Measurements from ENCODE around the gene KCNMB2. TPM values are rescaled to one million over a fixed set of nuclear protein-coding genes. Genes with fewer than 3 reads are reported as not detected.

KCNMB2 gene
- polyA plus RNA-seq, 2 donors: 0.05 to 0.08 TPM

GRCh38 chr3:178518660-178519396 lies 17.4 kb upstream of the KCNMB2 start:
- no peaks in the 10 kb centered on the region for H3K9me3 ChIP-seq (ENCODE audit: control insufficient read depth in 2 of 2, insufficient read depth in 1 of 2, low read depth in 1 of 2, low read length in 1 of 2)
- 67 to 69% methylated on average over 6 of the region's 6 CpGs for WGBS, 2 donors
- H3K36me3 ChIP-seq (ENCODE audit: control insufficient read depth in 2 of 2, insufficient read depth in 2 of 2, low read length in 1 of 2): no peaks in the 10 kb centered on the region
- no peak overlapping the region for H3K4me3 ChIP-seq (ENCODE audit: low read depth in 1 of 2, low read length in 2 of 2)
- no peaks in the 10 kb centered on the region for H3K27me3 ChIP-seq (ENCODE audit: control insufficient read depth in 1 of 2, insufficient read depth in 2 of 2, low read length in 2 of 2)
- no peaks in the 10 kb centered on the region for H3K4me1 ChIP-seq (ENCODE audit: control insufficient read depth in 2 of 2, insufficient read depth in 2 of 2, low read length in 1 of 2)
- no peak overlapping the region for H3K27ac ChIP-seq (ENCODE audit: low read depth in 2 of 2, low read length in 1 of 2)

- H3K4me1 ChIP-seq (ENCODE audit: control insufficient read depth in 2 of 2, insufficient read depth in 2 of 2, low read length in 1 of 2): no peaks in the 10 kb centered on the region
- 92 to 97% methylated on average over 3 of the region's 3 CpGs for WGBS, 2 donors
- no peaks in the 10 kb centered on the region for H3K9me3 ChIP-seq (ENCODE audit: control insufficient read depth in 2 of 2, insufficient read depth in 1 of 2, low read depth in 1 of 2, low read length in 1 of 2)
- no peaks in the 10 kb centered on the region for H3K27me3 ChIP-seq (ENCODE audit: control insufficient read depth in 1 of 2, insufficient read depth in 2 of 2, low read length in 2 of 2)
- no peaks in the 10 kb centered on the region for H3K36me3 ChIP-seq (ENCODE audit: control insufficient read depth in 2 of 2, insufficient read depth in 2 of 2, low read length in 1 of 2)
- no peak overlapping the region for H3K4me3 ChIP-seq (ENCODE audit: low read depth in 1 of 2, low read length in 2 of 2)
- H3K27ac ChIP-seq (ENCODE audit: low read depth in 2 of 2, low read length in 1 of 2): no peak overlapping the region
Observed at GRCh38 chr3:178519701-178520100, 16.5 kb upstream of the KCNMB2 start.

GRCh38 chr3:178520451-178520850 lies 15.8 kb upstream of the KCNMB2 start:
- Histone ChIP-seq H3K36me3 (ENCODE audit: control insufficient read depth in 2 of 2, insufficient read depth in 2 of 2, low read length in 1 of 2) (no peaks in the 10 kb centered on the region), H3K4me1 (ENCODE audit: control insufficient read depth in 2 of 2, insufficient read depth in 2 of 2, low read length in 1 of 2) (no peaks in the 10 kb centered on the region), H3K27ac (ENCODE audit: low read depth in 2 of 2, low read length in 1 of 2) (no peak overlapping the region), H3K4me3 (ENCODE audit: low read depth in 1 of 2, low read length in 2 of 2) (no peak overlapping the region), H3K27me3 (ENCODE audit: control insufficient read depth in 1 of 2, insufficient read depth in 2 of 2, low read length in 2 of 2) (no peaks in the 10 kb centered on the region), H3K9me3 (ENCODE audit: control insufficient read depth in 2 of 2, insufficient read depth in 1 of 2, low read depth in 1 of 2, low read length in 1 of 2) (no peaks in the 10 kb centered on the region)
- 91 to 96% methylated on average over 2 of the region's 2 CpGs for WGBS, 2 donors

- no peak overlapping the region for H3K27ac ChIP-seq (ENCODE audit: low read depth in 2 of 2, low read length in 1 of 2)
- no peaks in the 10 kb centered on the region for H3K27me3 ChIP-seq (ENCODE audit: control insufficient read depth in 1 of 2, insufficient read depth in 2 of 2, low read length in 2 of 2)
- H3K4me3 ChIP-seq (ENCODE audit: low read depth in 1 of 2, low read length in 2 of 2): no peak overlapping the region
- no peaks in the 10 kb centered on the region for H3K9me3 ChIP-seq (ENCODE audit: control insufficient read depth in 2 of 2, insufficient read depth in 1 of 2, low read depth in 1 of 2, low read length in 1 of 2)
- no peaks in the 10 kb centered on the region for H3K4me1 ChIP-seq (ENCODE audit: control insufficient read depth in 2 of 2, insufficient read depth in 2 of 2, low read length in 1 of 2)
- 77 to 81% methylated on average over 5 of the region's 5 CpGs for WGBS, 2 donors
- no peaks in the 10 kb centered on the region for H3K36me3 ChIP-seq (ENCODE audit: control insufficient read depth in 2 of 2, insufficient read depth in 2 of 2, low read length in 1 of 2)
Observed at GRCh38 chr3:178522200-178523052, 13.8 kb upstream of the KCNMB2 start.

GRCh38 chr3:178525251-178525650 lies 11.0 kb upstream of the KCNMB2 start:
- no peak overlapping the region for H3K27ac ChIP-seq (ENCODE audit: low read depth in 2 of 2, low read length in 1 of 2)
- H3K4me3 ChIP-seq (ENCODE audit: low read depth in 1 of 2, low read length in 2 of 2): no peak overlapping the region
- no peaks in the 10 kb centered on the region for H3K9me3 ChIP-seq (ENCODE audit: control insufficient read depth in 2 of 2, insufficient read depth in 1 of 2, low read depth in 1 of 2, low read length in 1 of 2)
- WGBS, 2 donors: 45 to 51% methylated on average over 3 of the region's 3 CpGs
- H3K4me1 ChIP-seq (ENCODE audit: control insufficient read depth in 2 of 2, insufficient read depth in 2 of 2, low read length in 1 of 2): no peaks in the 10 kb centered on the region
- no peaks in the 10 kb centered on the region for H3K27me3 ChIP-seq (ENCODE audit: control insufficient read depth in 1 of 2, insufficient read depth in 2 of 2, low read length in 2 of 2)
- H3K36me3 ChIP-seq (ENCODE audit: control insufficient read depth in 2 of 2, insufficient read depth in 2 of 2, low read length in 1 of 2): no peaks in the 10 kb centered on the region

GRCh38 chr3:178526291-178526690 lies 9.9 kb upstream of the KCNMB2 start:
- no peaks in the 10 kb centered on the region for H3K36me3 ChIP-seq (ENCODE audit: control insufficient read depth in 2 of 2, insufficient read depth in 2 of 2, low read length in 1 of 2)
- WGBS, 2 donors: 67 to 86% methylated on average over 3 of the region's 3 CpGs
- H3K4me3 ChIP-seq (ENCODE audit: low read depth in 1 of 2, low read length in 2 of 2): no peak overlapping the region
- no peaks in the 10 kb centered on the region for H3K4me1 ChIP-seq (ENCODE audit: control insufficient read depth in 2 of 2, insufficient read depth in 2 of 2, low read length in 1 of 2)
- H3K9me3 ChIP-seq (ENCODE audit: control insufficient read depth in 2 of 2, insufficient read depth in 1 of 2, low read depth in 1 of 2, low read length in 1 of 2): no peaks in the 10 kb centered on the region
- no peaks in the 10 kb centered on the region for H3K27me3 ChIP-seq (ENCODE audit: control insufficient read depth in 1 of 2, insufficient read depth in 2 of 2, low read length in 2 of 2)
- no peak overlapping the region for H3K27ac ChIP-seq (ENCODE audit: low read depth in 2 of 2, low read length in 1 of 2)

- 93 to 97% methylated on average over 2 of the region's 2 CpGs for WGBS, 2 donors
- Histone ChIP-seq H3K36me3 (ENCODE audit: control insufficient read depth in 2 of 2, insufficient read depth in 2 of 2, low read length in 1 of 2) (no peaks in the 10 kb centered on the region), H3K9me3 (ENCODE audit: control insufficient read depth in 2 of 2, insufficient read depth in 1 of 2, low read depth in 1 of 2, low read length in 1 of 2) (no peaks in the 10 kb centered on the region), H3K27ac (ENCODE audit: low read depth in 2 of 2, low read length in 1 of 2) (no peak overlapping the region), H3K4me1 (ENCODE audit: control insufficient read depth in 2 of 2, insufficient read depth in 2 of 2, low read length in 1 of 2) (no peaks in the 10 kb centered on the region), H3K4me3 (ENCODE audit: low read depth in 1 of 2, low read length in 2 of 2) (no peak overlapping the region), H3K27me3 (ENCODE audit: control insufficient read depth in 1 of 2, insufficient read depth in 2 of 2, low read length in 2 of 2) (no peaks in the 10 kb centered on the region)
Observed at GRCh38 chr3:178527981-178528380, 8.3 kb upstream of the KCNMB2 start.

GRCh38 chr3:178529606-178530225 lies 6.5 kb upstream of the KCNMB2 start:
- no peaks in the 10 kb centered on the region for H3K27me3 ChIP-seq (ENCODE audit: control insufficient read depth in 1 of 2, insufficient read depth in 2 of 2, low read length in 2 of 2)
- no peaks in the 10 kb centered on the region for H3K9me3 ChIP-seq (ENCODE audit: control insufficient read depth in 2 of 2, insufficient read depth in 1 of 2, low read depth in 1 of 2, low read length in 1 of 2)
- H3K36me3 ChIP-seq (ENCODE audit: control insufficient read depth in 2 of 2, insufficient read depth in 2 of 2, low read length in 1 of 2): no peaks in the 10 kb centered on the region
- no peak overlapping the region for H3K4me3 ChIP-seq (ENCODE audit: low read depth in 1 of 2, low read length in 2 of 2)
- no peaks in the 10 kb centered on the region for H3K4me1 ChIP-seq (ENCODE audit: control insufficient read depth in 2 of 2, insufficient read depth in 2 of 2, low read length in 1 of 2)
- H3K27ac ChIP-seq (ENCODE audit: low read depth in 2 of 2, low read length in 1 of 2): no peak overlapping the region

- Histone ChIP-seq H3K9me3 (ENCODE audit: control insufficient read depth in 2 of 2, insufficient read depth in 1 of 2, low read depth in 1 of 2, low read length in 1 of 2) (no peaks in the 10 kb centered on the region), H3K36me3 (ENCODE audit: control insufficient read depth in 2 of 2, insufficient read depth in 2 of 2, low read length in 1 of 2) (no peaks in the 10 kb centered on the region), H3K27ac (ENCODE audit: low read depth in 2 of 2, low read length in 1 of 2) (no peak overlapping the region), H3K4me1 (ENCODE audit: control insufficient read depth in 2 of 2, insufficient read depth in 2 of 2, low read length in 1 of 2) (no peaks in the 10 kb centered on the region), H3K27me3 (ENCODE audit: control insufficient read depth in 1 of 2, insufficient read depth in 2 of 2, low read length in 2 of 2) (no peaks in the 10 kb centered on the region), H3K4me3 (ENCODE audit: low read depth in 1 of 2, low read length in 2 of 2) (no peak overlapping the region)
- 19 to 43% methylated on average over 2 of the region's 2 CpGs for WGBS, 2 donors
Observed at GRCh38 chr3:178532476-178532875, 3.8 kb upstream of the KCNMB2 start.
